GM21723 (cell line): ENCODE measurements around the gene ANO4.

ENCODE experiments used
- ATAC-seq: cut with Tn5 transposase; IDR thresholded peaks from one replicate; pipeline ENCODE4 v1.9.1; 2021; ENCODE audit warnings: mild to moderate bottlenecking, moderate library complexity; ENCODE audit not compliant: unreplicated experiment

Gene ANO4

DNA sequence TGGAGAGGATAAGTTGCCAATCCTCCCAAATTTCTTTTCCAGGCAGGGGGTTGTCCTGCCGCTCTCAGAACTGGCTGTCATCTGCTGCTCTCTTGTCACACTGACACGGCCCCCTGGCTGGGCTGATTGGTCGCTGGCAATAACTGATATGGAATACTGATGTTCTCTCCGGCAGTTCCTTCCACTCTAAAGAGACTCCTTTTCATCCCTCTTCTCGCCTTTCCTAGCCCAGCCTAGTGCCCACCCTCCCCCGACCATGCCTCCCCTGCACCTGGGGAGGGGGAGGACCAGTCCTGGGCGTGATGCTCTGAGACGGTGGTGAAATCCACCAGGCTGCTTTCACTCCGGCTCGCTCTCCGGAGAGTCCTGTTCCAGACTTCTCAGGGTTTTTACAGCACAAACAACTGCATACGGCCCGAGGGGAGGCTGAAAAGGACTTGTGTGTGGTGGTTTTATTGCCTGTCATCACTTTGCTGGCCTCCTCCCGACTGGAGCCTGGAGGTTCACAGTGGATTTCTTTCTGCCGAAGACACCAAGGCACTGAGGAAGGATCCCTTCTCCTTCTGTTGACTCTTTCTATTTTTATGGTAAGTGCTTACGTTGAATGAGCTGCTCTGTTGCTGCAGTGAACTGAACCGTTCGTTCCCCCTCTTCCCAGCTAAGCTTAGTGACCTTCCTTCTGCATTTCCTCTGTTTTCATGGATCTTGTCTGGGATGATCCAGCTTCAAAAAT is at the start of gene ANO4:
TSS of gene ANO4 (plus strand) at position 336 of the 733 bp plus-strand sequence. CDS start 107,010 bp downstream, outside the sequence.
- no peak for ATAC-seq

DNA sequence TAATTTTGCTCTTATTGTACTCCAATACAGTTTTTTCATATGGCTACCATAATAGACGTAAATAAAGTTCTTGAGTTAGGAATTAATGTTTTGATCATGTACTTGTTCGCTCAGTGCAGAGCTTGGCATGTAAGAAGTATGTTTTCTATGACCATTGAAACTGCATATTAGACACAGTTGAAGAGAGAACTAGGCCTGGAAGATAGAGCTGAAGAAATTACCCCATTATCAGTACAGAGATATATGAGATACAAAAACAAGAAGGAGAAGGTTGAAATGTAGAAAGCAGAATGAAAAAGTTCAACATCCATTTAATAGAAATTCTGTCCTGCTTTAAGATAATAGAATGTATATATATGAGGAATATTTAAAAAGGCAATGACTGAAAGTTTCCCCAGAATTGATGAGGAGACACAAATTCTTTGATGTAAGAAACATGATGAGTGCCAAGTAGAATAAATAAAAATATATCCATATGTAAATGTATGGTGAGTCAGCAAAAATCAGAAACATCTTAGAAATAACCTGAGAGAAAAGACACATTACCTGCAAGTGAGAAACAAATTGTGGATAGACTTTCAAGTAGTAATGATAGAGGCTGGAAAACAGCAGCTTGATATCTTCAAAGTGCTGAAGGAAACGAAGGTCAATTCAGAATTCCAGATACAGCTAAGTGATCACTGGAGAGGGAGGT is 49.1 kb upstream of the ANO4 start:
- no peak for ATAC-seq

- no peak for ATAC-seq
These were observed 41.7 kb upstream of the ANO4 start for GRCh38 chr12:100752841-100753240.

DNA sequence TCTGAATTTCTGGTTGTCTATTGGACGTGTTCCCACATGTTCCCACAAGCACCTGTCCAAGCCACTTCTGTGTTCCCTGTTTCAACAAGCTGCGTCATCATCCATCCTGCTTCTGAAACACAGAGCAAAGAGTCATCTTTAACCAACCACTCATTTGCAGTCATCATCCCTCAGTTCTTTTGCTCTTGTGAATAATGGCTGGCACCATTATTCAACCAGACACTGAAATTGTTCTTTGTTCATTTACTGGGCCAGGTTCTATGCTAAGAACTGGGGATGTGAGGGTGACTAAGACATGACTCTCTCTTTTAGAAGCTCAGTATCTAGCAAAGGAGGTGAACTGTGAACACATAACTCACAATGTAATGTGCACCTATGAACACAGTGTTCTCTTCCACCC is 40.7 kb upstream of the ANO4 start:
- ATAC-seq: no peak

- no peak for ATAC-seq
These were observed 39.4 kb upstream of the ANO4 start for GRCh38 chr12:100755186-100755585.

DNA sequence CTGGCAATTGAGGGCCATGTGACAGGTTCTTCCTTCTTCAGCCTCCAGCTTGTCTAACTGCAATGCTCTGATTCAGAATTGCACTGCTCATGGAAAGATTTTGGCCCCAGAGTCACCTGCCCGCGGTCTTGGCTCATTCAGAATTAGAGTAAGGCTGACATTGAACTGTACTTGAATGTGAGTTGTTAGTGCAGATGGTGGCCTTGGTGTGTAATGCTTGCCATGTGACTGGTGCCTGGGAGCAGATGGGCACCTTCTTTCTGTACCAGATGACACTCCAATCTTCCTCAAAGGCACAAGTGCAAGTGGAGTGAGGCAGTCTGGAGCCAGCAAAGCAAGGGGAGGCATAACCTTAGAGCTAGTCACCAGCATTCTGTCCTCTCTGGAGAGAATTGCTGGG is 36.5 kb upstream of the ANO4 start:
- no peak for ATAC-seq

- no peak for ATAC-seq
These were observed 27.2 kb upstream of the ANO4 start for GRCh38 chr12:100767371-100767770.

DNA sequence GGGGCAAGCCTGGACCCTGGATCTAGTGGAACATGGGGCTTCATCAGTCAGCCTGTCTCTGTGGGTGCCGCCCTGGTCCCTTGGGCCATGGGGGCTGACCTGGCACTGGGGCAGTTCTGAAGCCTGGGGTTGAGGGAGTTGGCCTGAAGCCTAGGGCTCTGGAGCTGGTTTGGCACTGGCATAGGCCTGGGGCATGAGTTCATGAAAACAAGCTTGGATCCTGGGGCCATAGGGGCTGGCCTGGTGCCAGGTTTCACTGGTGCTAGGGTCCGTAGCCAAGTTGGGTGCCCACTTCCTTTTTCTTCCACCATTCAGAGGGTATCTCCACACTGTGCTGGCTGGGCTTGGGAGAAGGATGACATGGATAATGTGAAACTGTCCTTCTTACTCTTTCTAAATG is 26.6 kb upstream of the ANO4 start:
- no peak for ATAC-seq

GRCh38 chr12:100778967-100779590 is 15.5 kb upstream of the ANO4 start:
- no peak for ATAC-seq

GRCh38 chr12:100789146-100789545 is 5.4 kb upstream of the ANO4 start:
- no peak for ATAC-seq

DNA sequence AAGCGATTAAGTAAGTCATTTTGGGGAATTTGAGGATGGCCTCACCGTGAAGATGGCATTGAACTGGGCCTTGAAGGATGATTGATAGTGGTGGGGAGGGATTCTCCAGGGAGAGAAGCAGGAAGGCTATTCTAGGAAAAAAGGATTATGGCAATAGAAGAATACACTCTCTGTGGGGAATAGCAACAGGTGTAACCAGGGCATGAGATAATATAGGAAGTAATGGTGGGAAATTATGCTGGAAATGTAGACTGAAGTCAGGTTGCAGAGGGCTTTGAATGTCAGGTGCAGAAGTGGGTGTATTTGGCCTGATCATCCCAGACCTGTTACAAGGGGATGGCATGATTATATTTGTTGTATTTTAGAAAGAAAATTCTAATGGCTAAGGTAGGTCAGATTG is 4.6 kb upstream of the ANO4 start:
- ATAC-seq: no peak

GRCh38 chr12:100790552-100790951 is 4.0 kb upstream of the ANO4 start:
- no peak for ATAC-seq

DNA sequence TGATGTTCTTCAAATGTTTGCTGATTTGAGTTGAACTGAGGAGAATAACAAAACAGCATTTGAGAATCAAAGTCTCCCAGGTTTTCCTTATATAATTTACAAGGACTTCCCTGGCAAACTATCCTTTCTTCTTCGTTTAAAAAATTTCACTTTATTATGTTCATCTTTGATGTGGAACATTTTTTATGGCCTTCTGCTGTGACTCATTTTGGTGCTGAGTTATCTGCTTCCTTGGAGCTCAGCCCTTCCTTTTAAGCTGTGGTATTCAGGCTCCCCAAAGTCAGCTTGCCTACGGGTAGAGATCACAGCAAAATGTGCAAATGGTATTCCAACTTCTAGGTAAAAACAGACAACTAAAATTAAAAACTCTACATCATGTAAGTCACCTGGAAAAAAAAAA is 1.4 kb upstream of the ANO4 start:
- no peak for ATAC-seq

DNA sequence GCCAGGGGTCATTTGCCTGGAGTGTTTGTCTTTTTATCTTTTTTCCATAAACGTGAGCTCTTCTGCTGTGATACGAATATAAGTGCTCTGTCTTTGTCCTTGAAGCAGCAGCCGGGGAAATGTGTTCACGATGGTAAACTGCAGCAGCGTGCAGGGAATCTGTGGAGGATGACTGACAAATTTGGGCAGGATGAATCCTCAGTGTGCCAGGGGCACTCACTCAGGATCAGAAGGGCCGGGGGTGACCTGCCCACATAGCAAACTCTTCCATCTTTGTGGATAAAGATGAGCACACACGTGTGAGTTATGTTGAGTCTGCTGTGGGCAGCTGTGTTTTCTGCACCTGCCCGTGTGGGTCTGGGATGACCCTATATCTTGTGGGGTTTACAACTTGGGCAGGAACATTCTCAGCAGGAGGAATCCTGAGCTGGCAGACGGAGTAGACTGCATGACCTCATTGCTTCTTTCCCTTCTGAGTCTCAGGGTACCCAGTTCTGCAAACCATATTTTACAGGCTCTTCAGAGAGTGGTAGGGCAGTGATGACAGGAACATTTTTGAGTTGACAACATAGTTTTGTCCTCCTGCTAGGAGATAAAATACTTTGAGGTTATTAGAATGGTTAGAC is 711 bp downstream of the ANO4 start:
- ATAC-seq: no peak

GRCh38 chr12:100795800-100796179 is 1.2 kb downstream of the ANO4 start:
- ATAC-seq: no peak

- no peak for ATAC-seq
These were observed 2.0 kb downstream of the ANO4 start for GRCh38 chr12:100796621-100797020.

- no peak for ATAC-seq
These were observed 2.7 kb downstream of the ANO4 start for GRCh38 chr12:100797246-100797645.

- no peak for ATAC-seq
These were observed 3.2 kb downstream of the ANO4 start for GRCh38 chr12:100797786-100798185.

- no peak for ATAC-seq
These were observed 3.9 kb downstream of the ANO4 start for GRCh38 chr12:100798286-100799160.

- ATAC-seq: no peak
These were observed 5.2 kb downstream of the ANO4 start for GRCh38 chr12:100799770-100800169.

- no peak for ATAC-seq
These were observed 6.1 kb downstream of the ANO4 start for GRCh38 chr12:100800723-100801122.
